Fibroblast of gingiva (primary cell): ENCODE results near the gene PCDHB14.
"Not testable (repeated sequence)": the region's sequence is repeated elsewhere in the genome, so short reads cannot be mapped to it uniquely, and the experiment has no call there.

Source experiments
- DNase-seq: peaks from one replicate; pipeline ENCODE4 v3.0.0-alpha.2; 2011; ENCODE audit warnings: low read depth

PCDHB14 gene

GRCh38 chr5:141210281-141210680, 12.9 kb upstream of the PCDHB14 start:
- DNase-seq, result not testable (repeated sequence)

- not testable (repeated sequence) for DNase-seq
Measured at GRCh38 chr5:141210849-141211248, 12.3 kb upstream of the PCDHB14 start.

GRCh38 chr5:141213656-141214339, 9.3 kb upstream of the PCDHB14 start, which contains the start of gene PCDHB13:
Gene PCDHB13, plus strand, starts transcription at chr5:141213919. Its CDS starts 205 bp downstream, at chr5:141214124.
- not testable (repeated sequence) for DNase-seq

- DNase-seq, result not testable (repeated sequence)
Measured at GRCh38 chr5:141214583-141214982, 8.6 kb upstream of the PCDHB14 start.

- not testable (repeated sequence) for DNase-seq
Measured at GRCh38 chr5:141215504-141215903, 7.6 kb upstream of the PCDHB14 start.

- DNase-seq, result not testable (repeated sequence)
Measured at GRCh38 chr5:141216035-141216434, 7.1 kb upstream of the PCDHB14 start.

- DNase-seq, result not testable (repeated sequence)
Measured at GRCh38 chr5:141224844-141225243, 1.7 kb downstream of the PCDHB14 start.

- DNase-seq, result not testable (repeated sequence)
Measured at GRCh38 chr5:141225421-141225820, 2.3 kb downstream of the PCDHB14 start.

GRCh38 chr5:141234109-141234667, 11.0 kb downstream of the PCDHB14 start:
- DNase-seq, result no peak

- not testable (repeated sequence) for DNase-seq
Measured at GRCh38 chr5:141235922-141236321, 12.8 kb downstream of the PCDHB14 start.

GRCh38 chr5:141236516-141237313, 13.6 kb downstream of the PCDHB14 start:
- no peak for DNase-seq

GRCh38 chr5:141241496-141241895, 18.4 kb downstream of the PCDHB14 start:
- DNase-seq, result no peak

- DNase-seq, result no peak
Measured at GRCh38 chr5:141245250-141245717, 22.1 kb downstream of the PCDHB14 start, which contains the start of gene PCDHB15. Gene PCDHB15, plus strand, starts transcription at chr5:141245395. Its CDS starts 184 bp downstream, at chr5:141245579.

GRCh38 chr5:141246971-141247370, 23.8 kb downstream of the PCDHB14 start:
- not testable (repeated sequence) for DNase-seq

- DNase-seq, result not testable (repeated sequence)
Measured at GRCh38 chr5:141247434-141247833, 24.3 kb downstream of the PCDHB14 start.

GRCh38 chr5:141250576-141250975, 27.4 kb downstream of the PCDHB14 start:
- no peak for DNase-seq

GRCh38 chr5:141258464-141258863, 35.3 kb downstream of the PCDHB14 start:
- no peak for DNase-seq

GRCh38 chr5:141258948-141259347, 35.8 kb downstream of the PCDHB14 start:
- DNase-seq, result no peak

- no peak for DNase-seq
Measured at GRCh38 chr5:141260458-141261237, 37.5 kb downstream of the PCDHB14 start.

- DNase-seq, result no peak
Measured at GRCh38 chr5:141261238-141261546, 38.0 kb downstream of the PCDHB14 start.

- DNase-seq, result no peak
Measured at GRCh38 chr5:141269195-141269594, 46.1 kb downstream of the PCDHB14 start.

- DNase-seq, result no peak
Measured at GRCh38 chr5:141272906-141273305, 49.8 kb downstream of the PCDHB14 start.
